Activated CD4-positive, alpha-beta memory T cell treated with anti-CD3 and anti-CD28 coated beads, Interleukin-2, amount 10 ng/mL, durations not matched to agents 7 days and 5 days (primary cell): ENCODE results near the gene PAK1IP1. TPM values are rescaled to one million over a fixed set of nuclear protein-coding genes. Genes with fewer than 3 reads are reported as not detected.
"Not testable (repeated sequence)": the region's sequence is repeated elsewhere in the genome, so short reads cannot be mapped to it uniquely, and the experiment has no call there.

Experiments used
- CTCF ChIA-PET: fragments of 350-600 bp; sonication (Branson Sonifier 250); formaldehyde crosslinking; loops from one replicate; lab custom pipeline; 2021; ENCODE audit warnings: antibody characterized with exemption, inconsistent platforms; lab: Charles Lee
- POLR2A ChIA-PET: fragments of 350-600 bp; sonication (Branson Sonifier 250); formaldehyde crosslinking; loops from one replicate; lab custom pipeline; 2021; ENCODE audit warnings: antibody characterized with exemption; lab: Charles Lee
- DNase-seq: peaks from one replicate; pipeline ENCODE4 v3.0.0-alpha.2; 2020
- H3K27ac Mint-ChIP-seq: one replicate; pipeline ENCODE4 v1.8.0; 2021; ENCODE audit warnings: mild to moderate bottlenecking, mixed read lengths
- H3K27me3 Mint-ChIP-seq: one replicate; pipeline ENCODE4 v1.8.0; 2021; ENCODE audit warnings: mixed read lengths
- H3K36me3 Mint-ChIP-seq: one replicate; pipeline ENCODE4 v1.8.0; 2021; ENCODE audit warnings: low read depth, mixed read lengths
- H3K4me1 Mint-ChIP-seq: one replicate; pipeline ENCODE4 v1.8.0; 2021; ENCODE audit warnings: mixed read lengths
- H3K4me3 Mint-ChIP-seq: one replicate; pipeline ENCODE4 v1.8.0; 2021; ENCODE audit warnings: mild to moderate bottlenecking, mixed read lengths
- H3K9me3 Mint-ChIP-seq: one replicate; pipeline ENCODE4 v1.8.0; 2021; ENCODE audit warnings: mixed read lengths
- total RNA-seq, 2 experiments: library from RNA; stranded (reverse); gene quantifications; one replicate each; pipeline ENCODE4 v1.2.3, GENCODE V29; 2021

The PAK1IP1 gene
- total RNA-seq, 2 experiments from 2014 or later = 10.1 to 10.9 TPM

- H3K9me3 Mint-ChIP-seq, POLR2A ChIA-PET, H3K4me3 Mint-ChIP-seq, CTCF ChIA-PET, DNase-seq, H3K27ac Mint-ChIP-seq, H3K27me3 Mint-ChIP-seq: not testable (repeated sequence)
- Mint-ChIP-seq H3K4me1 (peaks cover 63% of the 10 kb centered on the region), H3K36me3 (peaks cover 48% of the 10 kb centered on the region)
Observed at GRCh38 chr6:10750568-10750967, 55.8 kb downstream of the PAK1IP1 start.

- H3K27me3 Mint-ChIP-seq, H3K4me3 Mint-ChIP-seq, H3K27ac Mint-ChIP-seq, H3K9me3 Mint-ChIP-seq, DNase-seq, CTCF ChIA-PET: not testable (repeated sequence)
- Mint-ChIP-seq H3K4me1 (peaks cover 57% of the 10 kb centered on the region), H3K36me3 (peaks cover 59% of the 10 kb centered on the region)
- POLR2A ChIA-PET = interaction anchor here (0.6 kb wide), 1 partner anchor 313 kb away, joined by 3 read pairs; no protein-coding TSS in a partner anchor
Observed at GRCh38 chr6:10751757-10752156, 57.0 kb downstream of the PAK1IP1 start.

GRCh38 chr6:10756085-10756484 is 61.3 kb downstream of the PAK1IP1 start:
- H3K27me3 Mint-ChIP-seq = no peaks in the 10 kb centered on the region
- no peak overlapping the region for H3K4me3 Mint-ChIP-seq
- H3K27ac Mint-ChIP-seq = no peak overlapping the region
- CTCF ChIA-PET = interaction anchor here (0.9 to 1.5 kb wide), 3 partner anchors 9 to 246 kb away, joined by 3 to 4 read pairs (median 3); partner anchors contain the start of gene TMEM14B
- POLR2A ChIA-PET = interaction anchor here (1.3 kb wide), 1 partner anchor 8 kb away, joined by 3 read pairs; the partner anchor contains the start of gene TMEM14B
- no peak for DNase-seq
- H3K9me3 Mint-ChIP-seq = no peaks in the 10 kb centered on the region
- H3K4me1 Mint-ChIP-seq = peaks cover 36% of the 10 kb centered on the region
- peaks cover 72% of the 10 kb centered on the region for H3K36me3 Mint-ChIP-seq

Other genes with a start within 250 kb of the PAK1IP1 start
- gene GCNT2, start 173.6 kb upstream of the PAK1IP1 start, total RNA-seq = 1 to 10 TPM; 3.0 to 3.1 TPM
- 1 to 10 TPM in 1 of 2 experiments, under 1 TPM in 1; 0.88 to 1.6 TPM for gene C6orf52, start 356 bp upstream of the PAK1IP1 start, total RNA-seq
- 10 to 100 TPM; 42.4 to 46.5 TPM for gene TMEM14C, start 28.1 kb downstream of the PAK1IP1 start, total RNA-seq
- 10 to 100 TPM; 81.5 to 83.6 TPM for gene TMEM14B, start 52.8 kb downstream of the PAK1IP1 start, total RNA-seq
- gene MAK, start 143.6 kb downstream of the PAK1IP1 start, total RNA-seq = under 1 TPM; 0.15 to 0.35 TPM
- gene GCM2, start 187.1 kb downstream of the PAK1IP1 start, total RNA-seq = not detected
- not detected for gene SYCP2L, start 192.1 kb downstream of the PAK1IP1 start, total RNA-seq